ENCODE measurements around the gene LAMB2. TPM values are rescaled to one million over a fixed set of nuclear protein-coding genes. Genes with fewer than 3 reads are reported as not detected.

LAMB2 gene
- total RNA-seq (100 to 1,000 TPM; 291 to 616 TPM), polyA plus RNA-seq (100 to 1,000 TPM; 153 to 331 TPM)
- long read RNA-seq, donor 1, full-length matches to known transcripts: 32 of 123 reads
- long read RNA-seq, donor 1, partial matches to known transcripts: 91 of 123 reads
- long read RNA-seq, donor 1, other reads (novel, unspliced or antisense): 0 of 123 reads
- long read RNA-seq, donor 2, partial matches to known transcripts: 52 of 61 reads
- long read RNA-seq, donor 2, other reads (novel, unspliced or antisense): 0 of 61 reads
- long read RNA-seq, donor 3, full-length matches to known transcripts: 11 of 63 reads
- long read RNA-seq, donor 3, partial matches to known transcripts: 52 of 63 reads
- long read RNA-seq, donor 3, other reads (novel, unspliced or antisense): 0 of 63 reads
- long read RNA-seq, donor 4, full-length matches to known transcripts: 18 of 73 reads
- long read RNA-seq, donor 4, partial matches to known transcripts: 55 of 73 reads
- long read RNA-seq, donor 4, other reads (novel, unspliced or antisense): 0 of 73 reads
- long read RNA-seq, donor 5, full-length matches to known transcripts: 32 of 137 reads
- long read RNA-seq, donor 5, partial matches to known transcripts: 105 of 137 reads
- long read RNA-seq, donor 5, other reads (novel, unspliced or antisense): 0 of 137 reads

- no peak for TF ChIP-seq CTCF (IDR thresholded peaks at IDR 0.05; ENCODE audit: control extremely low read depth, extremely low read depth)
- 21 to 25% methylated on average over 27 to 28 of the region's 28 CpGs for WGBS, 2 donors
- H3K27me3 ChIP-seq (ENCODE audit: control insufficient read depth in 3 of 3, insufficient read depth in 3 of 3, low read length in 2 of 3): no peaks in the 10 kb centered on the region
- peak within 1 kb of the TSS; percentile 69 for H3K4me3 ChIP-seq
- peaks cover 0 to 12% (median 9%) of the 10 kb centered on the region in 5 donors for H3K4me1 ChIP-seq (ENCODE audit: control insufficient read depth in 5 of 5, insufficient read depth in 5 of 5, low read length in 5 of 5)
- ATAC-seq (ENCODE audit: insufficient read depth, low FRiP score) (peak; percentile 81), DNase-seq (peak; percentile 82 to 90 (median 86))
- H3K9me3 ChIP-seq (ENCODE audit: control insufficient read depth in 4 of 4, insufficient read depth in 3 of 4, low read length in 3 of 4): no peaks in the 10 kb centered on the region
- H3K36me3 ChIP-seq (ENCODE audit: control insufficient read depth in 4 of 4, insufficient read depth in 4 of 4, low read length in 4 of 4): peaks cover 4 to 17% (median 13%) of the 10 kb centered on the region in 4 donors
- peak within 1 kb of the TSS; percentile 63 to 94 for H3K9ac ChIP-seq (ENCODE audit: insufficient read depth in 1 of 2, low read length in 2 of 2)
- peak within 1 kb of the TSS; percentile 88 to 91 for H3K27ac ChIP-seq (ENCODE audit: low read depth in 1 of 2, low read length in 1 of 2)
Measured at GRCh38 chr3:49132437-49133225, at the start of gene LAMB2. TSS of gene LAMB2 (minus strand) at chr3:49133050. CDS start at chr3:49132867, 183 bp downstream.

- peaks cover 0 to 2% (median 0%) of the 10 kb centered on the region in 5 donors for H3K4me1 ChIP-seq (ENCODE audit: control insufficient read depth in 5 of 5, insufficient read depth in 5 of 5, low read length in 5 of 5)
- H3K9ac ChIP-seq (ENCODE audit: insufficient read depth in 1 of 2, low read length in 2 of 2): no peak overlapping the region
- H3K36me3 ChIP-seq (ENCODE audit: control insufficient read depth in 4 of 4, insufficient read depth in 4 of 4, low read length in 4 of 4): peaks cover 0 to 16% (median 2%) of the 10 kb centered on the region in 4 donors
- no peak overlapping the region for H3K27ac ChIP-seq (ENCODE audit: low read depth in 1 of 2, low read length in 1 of 2)
- H3K9me3 ChIP-seq (ENCODE audit: control insufficient read depth in 4 of 4, insufficient read depth in 3 of 4, low read length in 3 of 4): no peaks in the 10 kb centered on the region
- no peak overlapping the region for H3K4me3 ChIP-seq
- DNase-seq (no peak), ATAC-seq (ENCODE audit: insufficient read depth, low FRiP score) (no peak)
- no peak for TF ChIP-seq CTCF (IDR thresholded peaks at IDR 0.05; ENCODE audit: control extremely low read depth, extremely low read depth)
- no peaks in the 10 kb centered on the region for H3K27me3 ChIP-seq (ENCODE audit: control insufficient read depth in 3 of 3, insufficient read depth in 3 of 3, low read length in 2 of 3)
- WGBS, 2 donors: 80 to 85% methylated on average over 6 of the region's 6 CpGs
Measured at GRCh38 chr3:49181351-49181750, 48.5 kb upstream of the LAMB2 start.

GRCh38 chr3:49180116-49180515, 47.3 kb upstream of the LAMB2 start:
- DNase-seq (no peak), ATAC-seq (ENCODE audit: insufficient read depth, low FRiP score) (no peak)
- peaks cover 0 to 26% (median 11%) of the 10 kb centered on the region in 4 donors for H3K36me3 ChIP-seq (ENCODE audit: control insufficient read depth in 4 of 4, insufficient read depth in 4 of 4, low read length in 4 of 4)
- TF ChIP-seq CTCF (IDR thresholded peaks at IDR 0.05; ENCODE audit: control extremely low read depth, extremely low read depth): no peak
- no peaks in the 10 kb centered on the region for H3K9me3 ChIP-seq (ENCODE audit: control insufficient read depth in 4 of 4, insufficient read depth in 3 of 4, low read length in 3 of 4)
- no peaks in the 10 kb centered on the region for H3K27me3 ChIP-seq (ENCODE audit: control insufficient read depth in 3 of 3, insufficient read depth in 3 of 3, low read length in 2 of 3)
- no peak overlapping the region for H3K9ac ChIP-seq (ENCODE audit: insufficient read depth in 1 of 2, low read length in 2 of 2)
- H3K4me1 ChIP-seq (ENCODE audit: control insufficient read depth in 5 of 5, insufficient read depth in 5 of 5, low read length in 5 of 5): peaks cover 0 to 2% (median 0%) of the 10 kb centered on the region in 5 donors
- no peak overlapping the region for H3K27ac ChIP-seq (ENCODE audit: low read depth in 1 of 2, low read length in 1 of 2)
- no peak overlapping the region for H3K4me3 ChIP-seq
